ENCODE data around the gene COL8A2.
A peak's percentile ranks its signal among the peaks of the same experiment; 100 is the strongest.

Gene COL8A2

GRCh38 chr1:36088577-36089392 lies 36.2 kb downstream of the COL8A2 start, which contains the start of gene ADPRS (continued):
- TF ChIP-seq ZBTB1 (tag by site-specific recombination; IDR thresholded peaks at IDR 0.05) (0 out of 2 replicates have a peak, but pooled peaks have one; percentile 12), ZNF416 (tag by site-specific recombination; IDR thresholded peaks at IDR 0.05) (no peak), ZNF704 (tag by site-specific recombination; IDR thresholded peaks at IDR 0.05) (no peak), KLF9 (tag by site-specific recombination; IDR thresholded peaks at IDR 0.05; ENCODE audit: low read depth) (peak; percentile 100), ZSCAN5A (tag by site-specific recombination; IDR thresholded peaks at IDR 0.05) (peak; percentile 97), ZNF692 (tag by site-specific recombination; IDR thresholded peaks at IDR 0.05) (peak; percentile 94), OVOL3 (tag by site-specific recombination; IDR thresholded peaks at IDR 0.05) (peak; percentile 45; the same call in 1 of the 2 replicates), REPIN1 (tag by site-specific recombination; IDR thresholded peaks at IDR 0.05; ENCODE audit: low read depth) (no peak; the same call in 1 of the 2 replicates), ZNF398 (tag by site-specific recombination; IDR thresholded peaks at IDR 0.05) (0 out of 2 replicates have a peak, but pooled peaks have one; percentile 24), PRDM1 (tag by site-specific recombination; IDR thresholded peaks at IDR 0.05) (no peak), ZNF544 (tag by site-specific recombination; IDR thresholded peaks at IDR 0.05) (no peak), ZBTB7A (tag by site-specific recombination; IDR thresholded peaks at IDR 0.05; ENCODE audit: low read depth) (0 out of 2 replicates have a peak, but pooled peaks have one; percentile 66), IKZF3 (tag by site-specific recombination; IDR thresholded peaks at IDR 0.05) (peak; percentile 38), BCL6B (tag by site-specific recombination; IDR thresholded peaks at IDR 0.05) (peak; percentile 6; the same call in 1 of the 2 replicates), PRDM10 (tag by site-specific recombination; IDR thresholded peaks at IDR 0.05) (peak; percentile 45), ZNF148 (tag by site-specific recombination; IDR thresholded peaks at IDR 0.05; ENCODE audit: borderline replicate concordance) (peak; percentile 94), HIC1 (tag by site-specific recombination; IDR thresholded peaks at IDR 0.05) (0 out of 2 replicates have a peak, but pooled peaks have one; percentile 49)
